Activated CD4-positive, CD25-positive, alpha-beta regulatory T cell treated with anti-CD3 and anti-CD28 coated beads, Interleukin-2, amount 50 U/mL, for 24 hours (primary cell): Measurements from ENCODE around the gene RASAL1.

ENCODE experiments used
- ATAC-seq, 2 donors: fragments of 150-1000 bp; cut with Tn5 transposase; one replicate each; pipeline ENCODE4 v1.10.0; 2021; ENCODE audit warnings: mild to moderate bottlenecking in 1 of 2, moderate library complexity in 1 of 2

Gene RASAL1

GRCh38 chr12:113070117-113070906 is 65.2 kb downstream of the RASAL1 start:
- ATAC-seq, result peak; percentile 42 to 44

- no peak for ATAC-seq
Observed at GRCh38 chr12:113069751-113070116, 65.8 kb downstream of the RASAL1 start.

DNA sequence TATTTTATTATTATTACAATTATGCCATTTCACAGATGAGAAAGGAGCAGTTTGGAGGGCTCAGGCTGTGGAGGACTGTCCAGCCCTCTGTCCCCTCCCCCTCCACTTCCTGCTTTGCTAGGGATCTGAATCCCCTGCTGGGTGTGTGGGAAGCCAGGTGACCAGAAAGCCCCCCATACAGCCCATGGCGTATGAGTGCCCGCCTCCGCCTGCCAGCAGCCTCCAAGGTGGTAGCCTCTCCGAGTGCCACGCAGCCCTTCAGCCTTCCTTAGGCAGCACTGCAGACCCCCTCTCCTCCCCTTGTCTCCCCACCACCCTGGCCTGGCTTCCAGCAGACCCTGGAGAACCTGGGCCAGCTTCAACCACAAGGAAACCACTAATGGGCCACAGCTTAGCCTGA is 66.4 kb downstream of the RASAL1 start:
- ATAC-seq, result no peak

DNA sequence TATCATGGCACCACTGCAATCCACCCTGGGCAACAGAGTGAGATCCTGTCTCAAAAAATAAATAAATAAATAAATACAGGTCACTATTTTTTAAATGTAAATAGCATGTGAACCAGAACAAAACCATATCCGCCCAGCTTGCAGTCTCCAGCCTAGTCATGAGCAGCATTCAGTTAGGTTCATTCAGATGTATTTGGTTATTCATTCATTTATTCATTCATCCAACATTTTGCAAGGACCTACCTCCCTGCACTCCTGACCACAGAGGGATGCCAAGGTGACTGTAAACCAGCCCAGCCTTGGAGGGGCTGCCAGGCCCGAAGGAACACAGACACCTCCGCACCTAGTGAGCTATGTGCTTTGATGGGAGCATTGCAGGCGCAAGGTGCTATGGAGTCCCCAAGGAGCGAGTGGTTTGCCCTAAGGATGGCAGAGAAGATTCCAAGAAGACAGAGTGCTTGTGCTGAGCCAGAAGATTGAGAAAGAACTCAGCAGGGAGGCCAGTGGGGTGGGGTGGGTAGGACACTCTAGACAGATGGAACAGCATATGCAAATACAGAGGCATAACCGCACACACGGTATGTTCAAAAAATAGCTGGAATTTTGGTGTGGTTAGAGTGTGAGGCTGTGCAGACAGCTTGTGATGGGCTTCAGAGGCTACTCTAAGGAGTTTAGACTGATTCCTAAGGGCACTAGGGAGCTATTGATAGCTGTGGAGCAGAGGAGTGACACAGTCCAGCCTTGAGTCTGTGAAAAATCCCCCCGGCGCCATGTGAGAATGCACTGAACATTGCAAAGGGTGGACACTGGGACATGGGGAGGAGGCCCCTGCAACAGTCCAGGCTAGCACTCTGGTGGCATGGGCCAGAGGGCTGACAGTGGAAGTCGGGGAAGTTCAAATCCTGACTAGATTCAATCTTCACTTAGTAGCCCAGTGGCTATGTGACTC is 67.3 kb downstream of the RASAL1 start:
- no peak for ATAC-seq

DNA sequence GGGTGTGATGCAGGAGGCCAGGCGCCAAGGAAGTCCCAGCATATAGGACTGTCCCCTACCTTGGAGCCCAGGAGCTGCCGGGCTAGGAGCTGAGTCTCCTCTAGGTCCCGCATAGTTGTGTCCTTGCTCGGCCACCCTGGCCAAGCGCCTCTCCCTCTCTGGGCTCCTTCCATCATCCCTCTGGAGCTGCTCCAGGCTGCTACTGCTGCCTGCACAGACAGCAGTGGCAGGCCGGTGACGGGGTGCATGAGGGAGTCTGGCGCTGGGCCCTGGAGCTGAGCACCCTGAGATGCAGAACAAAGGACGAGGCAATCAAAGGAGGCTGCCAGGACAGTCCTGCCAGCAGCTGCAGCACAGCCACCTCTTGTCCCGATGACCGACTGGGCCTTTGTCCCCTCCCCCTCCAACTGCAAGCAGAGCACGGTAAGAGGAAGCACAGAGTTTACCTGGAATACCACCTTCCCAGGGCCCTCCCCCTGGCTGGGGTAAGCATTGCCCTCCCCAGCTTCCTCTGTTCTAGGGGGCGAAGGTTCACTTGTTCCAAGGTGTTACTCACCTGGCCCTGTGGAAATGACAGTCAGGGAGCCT is 68.7 kb downstream of the RASAL1 start:
- ATAC-seq, result no peak

- ATAC-seq, result no peak
Observed at GRCh38 chr12:113065126-113066007, 70.2 kb downstream of the RASAL1 start.

- no peak for ATAC-seq
Observed at GRCh38 chr12:113064395-113065125, 71.0 kb downstream of the RASAL1 start.

DNA sequence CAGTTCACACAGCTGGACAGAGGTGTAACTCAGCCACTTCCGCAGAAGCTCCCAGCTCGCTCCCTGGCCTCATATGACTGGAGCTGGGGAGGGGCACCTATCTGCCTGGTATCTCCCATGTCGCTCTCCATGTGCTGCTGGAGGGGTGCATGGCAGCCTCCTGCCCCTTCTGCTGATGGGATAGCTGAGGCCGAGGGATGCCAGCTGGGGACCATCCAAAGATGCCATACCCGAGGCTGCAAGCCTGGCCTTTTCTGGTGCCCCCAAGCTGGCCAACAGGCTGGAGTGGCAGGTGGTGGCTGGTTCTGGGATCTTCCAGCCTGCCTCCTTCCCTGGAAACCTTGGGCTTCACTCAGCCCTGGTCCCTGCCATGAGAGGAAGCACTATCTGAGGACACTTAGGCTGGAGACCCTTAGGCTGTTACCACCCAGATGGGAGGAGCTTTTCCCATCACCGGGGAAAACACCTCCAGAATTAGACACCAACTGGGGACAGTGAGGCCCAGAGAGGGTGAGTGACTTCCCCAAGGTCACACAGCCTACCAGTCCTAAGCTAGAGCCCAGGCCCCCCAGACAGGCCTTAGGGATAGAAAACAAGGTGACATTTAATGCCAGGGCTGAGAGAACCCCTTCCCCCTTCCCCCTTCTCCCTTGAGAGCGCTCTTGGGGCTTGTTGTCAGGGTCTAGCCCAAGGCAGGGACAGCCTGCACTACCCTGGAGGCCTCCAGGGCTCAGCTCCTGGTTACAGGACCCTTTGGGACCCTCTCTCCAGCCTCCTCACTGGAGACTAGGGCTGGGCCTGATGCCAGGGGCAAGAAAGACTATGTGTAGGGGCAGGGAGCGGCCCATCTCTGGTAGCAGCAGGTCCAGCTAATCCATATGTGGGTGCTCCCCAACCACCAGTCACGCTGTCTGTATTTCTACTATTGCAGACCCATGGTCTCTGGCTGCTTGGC is 71.9 kb downstream of the RASAL1 start:
- ATAC-seq, result no peak

DNA sequence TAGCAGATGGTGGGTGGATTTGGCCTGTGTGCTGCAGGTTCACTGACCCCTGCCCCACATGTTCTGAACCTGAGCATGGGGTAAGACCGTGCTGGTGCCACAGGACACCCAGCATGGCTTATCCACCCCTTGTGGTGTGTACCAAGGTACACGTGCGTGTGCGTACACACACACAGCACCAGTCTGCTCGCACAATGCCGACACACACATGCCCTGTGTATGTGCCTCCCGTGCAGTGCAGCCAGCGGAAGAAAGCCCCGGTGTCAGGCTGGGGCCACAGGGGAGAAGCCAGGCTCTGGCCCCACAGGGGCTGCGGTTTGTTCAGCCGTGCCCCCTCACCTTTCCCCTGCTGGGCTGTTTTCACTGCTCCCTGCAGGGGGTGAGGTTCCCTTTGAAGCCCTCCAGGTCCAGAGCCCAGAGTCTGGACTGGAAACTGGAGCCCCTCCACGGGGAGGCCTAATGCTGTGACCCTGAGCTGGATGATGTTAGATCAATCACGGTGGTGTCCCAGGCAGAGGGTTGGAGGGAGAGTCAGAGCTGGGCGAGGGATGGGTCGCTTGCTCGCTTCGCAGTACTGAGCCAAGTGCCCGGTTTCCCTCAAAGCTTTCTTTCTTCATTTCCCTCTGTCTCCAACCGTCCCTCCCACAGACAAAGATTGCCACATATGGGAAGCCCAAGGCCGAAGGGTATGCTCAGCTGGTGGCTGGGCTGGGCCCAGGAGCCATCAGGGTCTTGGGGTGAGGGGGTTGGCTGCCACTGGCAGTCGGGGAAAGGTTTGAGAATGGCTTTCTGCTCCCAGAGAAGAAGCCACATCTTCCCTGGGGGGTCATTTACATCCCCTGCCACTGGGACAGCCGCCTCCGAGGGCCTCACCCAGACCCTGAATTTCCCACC is 72.8 kb downstream of the RASAL1 start:
- peak in 1 of 2 donors; percentile 18 for ATAC-seq

- no peak for ATAC-seq
Observed at GRCh38 chr12:113061061-113061694, 74.4 kb downstream of the RASAL1 start.

DNA sequence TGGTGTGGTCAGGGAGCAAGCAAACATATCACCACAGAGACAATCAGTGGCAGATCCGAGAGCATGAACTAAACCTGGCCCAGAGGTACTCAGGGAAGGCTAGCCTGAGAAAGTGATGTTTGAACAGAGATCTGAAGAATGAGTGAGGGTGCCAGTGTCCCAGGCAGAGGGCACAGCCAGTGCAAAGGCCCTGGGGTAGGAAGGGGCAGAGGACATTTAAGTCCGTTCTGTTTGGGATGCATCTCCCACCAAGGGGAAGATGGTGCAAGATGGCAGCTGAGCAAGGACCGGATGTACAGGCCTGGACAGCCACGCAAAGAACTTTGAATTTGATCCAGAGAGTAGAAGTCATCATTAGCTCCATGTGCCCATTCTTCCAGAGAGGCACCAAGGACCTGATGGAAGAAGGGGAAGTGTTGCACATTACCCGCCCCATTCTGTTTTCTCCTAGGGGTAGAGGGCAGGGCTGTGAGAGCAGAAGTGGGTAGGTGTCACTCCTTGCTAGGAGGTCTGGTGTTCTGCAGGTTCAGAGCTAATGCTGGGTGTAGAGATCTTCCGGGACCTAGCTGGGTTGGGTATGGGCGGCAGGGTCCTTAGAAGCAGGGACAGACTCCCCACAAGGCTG is 75.1 kb downstream of the RASAL1 start:
- no peak for ATAC-seq

DNA sequence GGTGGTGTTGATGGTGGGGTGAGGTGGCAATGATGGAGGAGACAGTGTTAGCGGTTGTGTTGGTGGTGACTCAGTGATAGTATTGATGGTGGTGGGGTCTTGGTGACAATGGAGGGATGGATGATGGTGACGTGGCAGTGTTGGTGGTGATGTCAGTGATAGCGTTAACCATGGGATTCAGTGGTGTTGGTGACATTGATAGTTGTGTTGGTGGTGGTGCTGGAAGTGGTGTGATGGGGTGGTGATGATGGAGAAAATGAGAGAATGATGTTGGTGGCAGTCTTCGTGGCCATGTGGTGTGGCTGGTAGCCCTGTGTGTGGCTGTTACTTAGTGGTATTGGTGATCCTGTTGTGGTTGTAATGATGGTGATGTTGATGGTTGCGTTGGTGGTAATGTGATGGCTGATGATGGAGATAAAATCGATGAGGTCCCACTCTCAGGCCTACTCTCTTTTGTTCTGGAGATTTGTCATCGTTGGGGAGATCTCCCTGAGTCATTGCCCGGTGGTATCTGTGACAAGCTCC is 76.4 kb downstream of the RASAL1 start:
- ATAC-seq, result peak in 1 of 2 donors; percentile 31

- ATAC-seq, result no peak
Observed at GRCh38 chr12:113058553-113058952, 77.0 kb downstream of the RASAL1 start.

- no peak for ATAC-seq
Observed at GRCh38 chr12:113057565-113058485, 77.7 kb downstream of the RASAL1 start.

GRCh38 chr12:113056631-113057488 is 78.7 kb downstream of the RASAL1 start, which contains the start of gene DTX1:
TSS of gene DTX1 (plus strand) at chr12:113056730. CDS start at chr12:113058193, 1,463 bp downstream.
- peak; percentile 58 to 63 for ATAC-seq

DNA sequence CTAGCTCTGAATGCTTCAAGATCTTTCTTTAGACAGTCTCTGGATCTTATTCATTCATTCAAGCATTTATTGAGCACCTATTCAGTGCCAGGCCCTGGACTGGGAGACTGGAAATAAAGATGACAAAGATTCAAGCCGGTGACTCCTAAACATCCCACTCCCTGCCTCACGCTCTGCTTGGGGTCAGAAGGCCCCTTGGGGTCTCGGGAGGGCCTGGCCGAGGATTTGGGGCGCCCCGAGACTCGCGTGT is 79.3 kb downstream of the RASAL1 start:
- no peak for ATAC-seq
